AG09319 (cell line): Measurements from ENCODE around the gene RBPMS2.

ENCODE experiments used
- DNase-seq: peaks from one replicate; pipeline ENCODE4 v3.0.0-alpha.2; 2010; ENCODE audit warnings: low read depth; ENCODE audit errors: extremely low read depth
- TF ChIP-seq, protein P1 (sequence below): IDR thresholded peaks from 2 replicates; pipeline ENCODE4 v1.5.1; 2011; ENCODE audit warnings: low read depth, mild to moderate bottlenecking, inconsistent platforms, low read length, moderate library complexity

Gene RBPMS2

DNA sequence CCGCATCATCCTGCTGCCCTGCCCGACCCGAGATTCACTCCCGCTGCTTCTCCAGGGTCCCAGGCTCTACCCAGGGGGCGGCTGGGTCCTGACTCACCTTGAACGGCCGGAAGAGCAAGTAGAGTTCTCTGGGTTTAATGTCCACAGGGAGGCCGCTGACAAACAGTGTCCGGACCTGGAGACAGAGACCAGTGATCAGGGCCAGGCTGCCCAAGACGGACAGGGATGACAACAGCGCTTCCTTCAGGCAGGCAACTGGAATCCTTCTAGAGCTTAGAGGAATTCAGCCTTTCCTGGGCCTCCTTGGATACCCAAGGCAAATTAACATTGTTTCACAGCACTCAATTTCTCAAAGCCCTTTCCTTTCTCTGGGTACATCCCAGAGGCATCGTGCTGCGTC is 23.9 kb downstream of the RBPMS2 start:
- TF ChIP-seq, protein P1, sequence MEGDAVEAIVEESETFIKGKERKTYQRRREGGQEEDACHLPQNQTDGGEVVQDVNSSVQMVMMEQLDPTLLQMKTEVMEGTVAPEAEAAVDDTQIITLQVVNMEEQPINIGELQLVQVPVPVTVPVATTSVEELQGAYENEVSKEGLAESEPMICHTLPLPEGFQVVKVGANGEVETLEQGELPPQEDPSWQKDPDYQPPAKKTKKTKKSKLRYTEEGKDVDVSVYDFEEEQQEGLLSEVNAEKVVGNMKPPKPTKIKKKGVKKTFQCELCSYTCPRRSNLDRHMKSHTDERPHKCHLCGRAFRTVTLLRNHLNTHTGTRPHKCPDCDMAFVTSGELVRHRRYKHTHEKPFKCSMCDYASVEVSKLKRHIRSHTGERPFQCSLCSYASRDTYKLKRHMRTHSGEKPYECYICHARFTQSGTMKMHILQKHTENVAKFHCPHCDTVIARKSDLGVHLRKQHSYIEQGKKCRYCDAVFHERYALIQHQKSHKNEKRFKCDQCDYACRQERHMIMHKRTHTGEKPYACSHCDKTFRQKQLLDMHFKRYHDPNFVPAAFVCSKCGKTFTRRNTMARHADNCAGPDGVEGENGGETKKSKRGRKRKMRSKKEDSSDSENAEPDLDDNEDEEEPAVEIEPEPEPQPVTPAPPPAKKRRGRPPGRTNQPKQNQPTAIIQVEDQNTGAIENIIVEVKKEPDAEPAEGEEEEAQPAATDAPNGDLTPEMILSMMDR, result no peak
- no peak for DNase-seq

DNA sequence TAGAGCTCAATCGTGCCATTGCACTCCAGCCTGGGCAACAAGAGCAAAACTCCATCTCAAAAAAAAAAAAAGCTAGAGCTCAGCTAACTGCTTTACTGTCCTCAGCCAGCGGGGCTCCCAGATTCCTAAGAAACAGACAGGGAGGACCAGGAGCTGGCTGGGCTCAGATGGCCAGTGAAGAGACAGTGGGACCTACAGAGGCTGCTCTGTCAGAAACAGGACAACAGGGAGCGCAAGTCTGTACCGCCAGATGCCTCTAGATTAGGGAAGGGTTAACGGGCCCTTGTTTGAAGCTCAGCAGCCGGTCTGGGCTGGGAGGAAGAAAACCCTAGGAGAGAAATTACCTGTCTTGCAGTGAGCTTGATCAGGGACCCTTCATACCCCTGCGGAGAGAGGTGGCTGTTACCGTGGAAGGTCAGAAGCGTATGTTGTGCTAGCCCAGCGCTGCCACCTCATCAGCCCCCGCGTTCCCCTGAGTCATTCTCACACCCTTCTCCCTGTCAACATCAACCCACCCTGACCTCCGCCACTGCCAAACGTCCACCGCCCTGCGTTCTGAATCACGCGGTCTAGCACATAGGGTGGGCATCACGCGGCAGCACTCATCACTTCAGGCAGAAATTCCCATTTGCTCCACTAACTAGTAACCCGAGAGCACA is 25.3 kb downstream of the RBPMS2 start:
- no peak for DNase-seq
- TF ChIP-seq, protein P1, result no peak

DNA sequence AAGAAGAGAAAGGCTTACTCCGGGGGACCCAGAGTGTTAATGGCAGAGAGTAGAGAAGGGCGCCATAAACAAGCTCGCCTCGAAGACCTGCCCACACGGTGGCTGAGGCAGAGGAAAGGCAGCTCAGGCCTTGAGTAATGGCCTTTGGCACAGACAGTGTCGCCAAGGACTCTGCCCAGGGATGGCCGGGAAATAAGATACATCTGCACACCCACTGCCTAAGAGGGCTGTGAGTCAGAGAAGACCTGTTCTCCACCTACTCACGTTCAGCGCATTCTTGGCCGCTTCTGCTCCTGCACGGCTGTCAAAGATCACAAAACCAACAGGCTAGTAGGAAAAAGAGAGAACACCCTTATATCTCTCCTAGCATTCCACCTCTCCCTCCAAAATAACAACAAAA is 26.2 kb downstream of the RBPMS2 start:
- TF ChIP-seq, protein P1, result no peak
- no peak for DNase-seq

DNA sequence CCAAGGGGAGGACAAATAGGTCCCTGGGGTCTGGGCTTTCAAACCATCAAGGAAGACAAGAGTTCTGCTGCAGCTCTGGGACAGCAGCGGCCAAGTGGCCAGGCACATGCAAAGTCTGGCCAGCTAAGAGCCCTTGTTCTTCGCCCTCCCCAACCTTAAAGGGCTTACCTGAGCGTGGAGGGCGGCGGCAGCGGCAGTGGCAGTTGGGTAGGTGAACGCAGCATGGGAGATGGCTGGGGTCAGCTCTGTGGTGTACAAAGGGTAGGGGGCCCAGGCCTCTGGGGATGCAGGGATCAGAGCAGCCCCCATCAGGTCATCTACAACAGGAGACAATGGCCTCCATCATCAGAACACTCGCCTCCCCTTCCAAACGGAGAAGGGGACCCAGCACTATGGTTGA is 27.1 kb downstream of the RBPMS2 start:
- DNase-seq, result no peak
- TF ChIP-seq, protein P1, result no peak

DNA sequence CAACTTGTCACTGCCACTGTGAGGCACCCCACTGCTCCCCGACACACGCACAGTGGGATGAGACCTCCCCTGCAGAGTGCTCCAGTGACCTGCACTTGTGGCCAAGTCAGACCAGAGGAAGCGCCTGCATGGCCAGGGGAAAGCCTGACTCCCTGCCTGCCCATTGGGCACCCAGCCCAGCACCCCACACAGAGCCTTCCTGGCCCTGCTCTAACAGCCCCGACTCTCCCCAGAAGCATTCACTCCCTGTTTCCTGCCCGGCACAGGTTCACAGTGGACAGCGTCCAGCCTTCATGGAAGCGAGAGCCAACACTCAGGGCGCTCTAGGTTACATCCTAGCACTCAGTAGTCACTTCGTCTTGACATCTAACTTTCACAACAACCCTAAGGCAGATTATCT is 27.8 kb downstream of the RBPMS2 start:
- no peak for DNase-seq
- TF ChIP-seq, protein P1, result no peak

DNA sequence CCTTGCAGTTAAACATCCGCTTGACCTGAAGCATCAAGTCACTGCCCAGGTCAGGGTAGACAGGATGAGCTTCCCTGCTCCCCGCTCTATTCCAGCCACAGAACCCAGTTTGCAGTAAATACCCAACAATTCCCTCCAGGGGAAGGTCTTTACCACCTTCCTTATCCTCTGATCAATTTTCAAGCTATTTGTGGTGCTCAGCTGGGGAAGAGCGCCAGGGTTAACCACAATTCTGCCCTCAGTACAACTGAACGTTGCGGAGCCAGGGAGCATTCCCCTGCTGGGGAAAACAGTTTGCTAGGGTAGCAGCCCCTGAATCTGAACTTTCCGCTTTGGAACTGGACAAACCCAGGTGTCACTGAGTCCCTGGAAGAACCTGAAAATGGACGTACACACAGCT is 28.5 kb downstream of the RBPMS2 start:
- TF ChIP-seq, protein P1, result no peak
- DNase-seq, result no peak

DNA sequence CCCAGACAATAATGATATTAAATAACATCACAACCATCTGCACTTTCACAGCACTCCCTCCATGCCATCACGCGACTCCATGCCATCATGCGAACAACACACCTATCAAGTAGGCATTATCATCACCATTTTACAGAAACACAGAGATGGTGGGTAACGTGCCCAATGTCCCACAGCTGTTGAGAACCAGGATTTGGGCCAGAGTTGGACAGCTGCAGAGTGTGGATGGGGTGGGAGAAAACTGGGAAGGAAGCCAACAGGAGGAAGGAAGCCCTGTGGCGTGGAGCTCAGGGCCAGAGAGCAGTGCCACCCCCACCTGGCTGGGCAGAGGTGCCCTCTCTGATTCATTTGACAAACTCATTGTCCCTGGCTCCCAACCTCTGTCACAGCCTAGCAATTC is 29.0 kb downstream of the RBPMS2 start:
- TF ChIP-seq, protein P1, result no peak
- DNase-seq, result no peak
